GM12878 (cell line): ENCODE measurements around the gene NRTN. TPM values are rescaled to one million over a fixed set of nuclear protein-coding genes. Genes with fewer than 3 reads are reported as not detected.

Experiments
- ATAC-seq: fragments of 200-7000 bp; cut with Tn5 transposase; 3 replicates; pipeline ENCODE4 v1.9.1; 2020; ENCODE audit warnings: mild to moderate bottlenecking, moderate library complexity
- BruUV-seq: library from RNA; stranded (reverse); fragments of 400-500 nt; replicated peaks from 2 replicates; lab custom pipeline; 2021; lab: Mats Ljungman, UMichigan
- CTCF ChIA-PET: fragments of 300-600 bp; sonication (Branson Sonifier 250); formaldehyde crosslinking; extraction: SDS; loops from one replicate; lab custom pipeline; 2021; ENCODE audit warnings: inconsistent platforms; lab: Yijun Ruan, JAX
- POLR2A ChIA-PET: fragments of 350-600 bp; formaldehyde crosslinking; extraction: SDS; loops from one replicate; lab custom pipeline; 2021; ENCODE audit warnings: inconsistent platforms; lab: Charles Lee
- RAD21 ChIA-PET: fragments of 300-600 bp; sonication (Branson Sonifier 250); formaldehyde crosslinking; loops from one replicate; lab custom pipeline; 2023; ENCODE audit warnings: antibody characterized with exemption; ENCODE audit not compliant: unreplicated experiment; lab: Charles Lee
- SMC1A ChIA-PET: fragments of 300-600 bp; sonication (Branson Sonifier 250); formaldehyde crosslinking; loops from one replicate; lab custom pipeline; 2023; ENCODE audit not compliant: unreplicated experiment, uncharacterized antibody; lab: Charles Lee
- DNase-seq: peaks from one replicate; pipeline ENCODE4 v3.0.0-alpha.2; 2011; ENCODE audit warnings: low read depth, low spot score
- FAIRE-seq: peaks from 3 replicates; lab custom pipeline; 2011; peaks lifted over from hg19 to GRCh38; lab: Jason Lieb, UNC
- H2AFZ ChIP-seq: 2 replicates; pipeline ENCODE4 v1.6.0; 2011; ENCODE audit warnings: low read depth, low read length, control low read depth; ENCODE audit not compliant: control insufficient read depth
- H3K27ac ChIP-seq: 2 replicates; pipeline ENCODE4 v1.5.1; 2011; ENCODE audit warnings: control low read depth; ENCODE audit not compliant: control insufficient read depth, insufficient read depth
- H3K27me3 ChIP-seq, 2 experiments: replicated peaks in 1 of 2; 2 replicates each; pipeline versions ENCODE4 v1.6.0 to v1.6.1; 2011; ENCODE audit warnings: low read length in 1 of 2; ENCODE audit not compliant: control insufficient read depth in 2 of 2, insufficient read depth in 2 of 2
- H3K36me3 ChIP-seq, 2 experiments: 2 replicates each; pipeline ENCODE4 v1.5.1; 2011; ENCODE audit warnings: low read length in 1 of 2; ENCODE audit not compliant: control insufficient read depth in 2 of 2, insufficient read depth in 2 of 2
- H3K4me1 ChIP-seq: 2 replicates; pipeline ENCODE4 v1.6.1; 2011; ENCODE audit warnings: mild to moderate bottlenecking, low read length, moderate library complexity, mixed read lengths; ENCODE audit not compliant: control insufficient read depth, insufficient read depth
- H3K4me2 ChIP-seq: 2 replicates; pipeline ENCODE4 v1.6.0; 2011; ENCODE audit warnings: control low read depth; ENCODE audit not compliant: control insufficient read depth, insufficient read depth
- H3K4me3 ChIP-seq: fragments of 200-600 bp; sonication (generic); 2 replicates; pipeline ENCODE4 v1.5.1; 2016
- H3K79me2 ChIP-seq: 2 replicates; pipeline ENCODE4 v1.6.0; 2011; ENCODE audit warnings: low read length; ENCODE audit not compliant: control insufficient read depth, insufficient read depth
- H3K9ac ChIP-seq: 2 replicates; pipeline ENCODE4 v1.8.0; 2011; ENCODE audit warnings: low read length, control low read depth, mixed read lengths; ENCODE audit not compliant: control insufficient read depth, insufficient read depth
- H3K9me3 ChIP-seq: replicated peaks from 3 replicates; pipeline ENCODE4 v1.5.1; 2011; ENCODE audit warnings: mild to moderate bottlenecking, low read length; ENCODE audit not compliant: control insufficient read depth, insufficient read depth
- H4K20me1 ChIP-seq: 2 replicates; pipeline ENCODE4 v1.6.0; 2011; ENCODE audit not compliant: control insufficient read depth, insufficient read depth
- ASH2L ChIP-seq: fragments of 300-600, 200-600 bp; sonication (generic); IDR thresholded peaks from 2 replicates; pipeline ENCODE4 v1.6.1; 2017; ENCODE audit warnings: low read depth, mild to moderate bottlenecking, borderline replicate concordance
- BCL11A ChIP-seq: IDR thresholded peaks from 2 replicates; pipeline ENCODE4 v1.6.1; 2011; ENCODE audit warnings: low read depth, low read length
- CHD1 ChIP-seq: IDR thresholded peaks from 2 replicates; pipeline ENCODE4 v1.6.1; 2012; ENCODE audit warnings: low read depth, low read length, improper control_type of control experiment
- DPF2 ChIP-seq: fragments of 450-650 bp; IDR thresholded peaks from 2 replicates; pipeline ENCODE4 v1.6.1; 2017; ENCODE audit warnings: mild to moderate bottlenecking
- ETV6 ChIP-seq, 2 experiments: fragments of 450-650 bp in 1 of 2; IDR thresholded peaks in 1 of 2; conservative IDR thresholded peaks in 1 of 2; 2 replicates each; pipeline ENCODE4 v1.6.1; 2014; ENCODE audit warnings: antibody characterized with exemption in 1 of 2, borderline replicate concordance in 1 of 2, low read depth in 1 of 2, mild to moderate bottlenecking in 1 of 2, moderate library complexity in 1 of 2
- EZH2 ChIP-seq: IDR thresholded peaks from 2 replicates; pipeline ENCODE4 v1.6.1; 2012; ENCODE audit warnings: low read depth, mild to moderate bottlenecking, control low read depth, inconsistent platforms, low read length, borderline replicate concordance; ENCODE audit not compliant: control insufficient read depth
- KAT2A ChIP-seq: conservative IDR thresholded peaks from 2 replicates; pipeline ENCODE4 v1.6.1; 2011; ENCODE audit warnings: low read depth, low read length; ENCODE audit not compliant: control insufficient read depth
- NKRF ChIP-seq: fragments of 450-650 bp; conservative IDR thresholded peaks from 2 replicates; pipeline ENCODE4 v1.6.1; 2017; ENCODE audit warnings: mild to moderate bottlenecking, moderate library complexity
- RB1 ChIP-seq: fragments of 450-650 bp; formaldehyde crosslinking; IDR thresholded peaks from 2 replicates; pipeline ENCODE4 v1.6.1; 2017; ENCODE audit warnings: mild to moderate bottlenecking, borderline replicate concordance
- YY1 ChIP-seq: IDR thresholded peaks from 2 replicates; pipeline ENCODE4 v1.6.1; 2011; ENCODE audit warnings: low read depth, mild to moderate bottlenecking, low read length
- ZNF24 ChIP-seq: fragments of 450-650 bp; IDR thresholded peaks from 2 replicates; pipeline ENCODE4 v1.6.1; 2017; ENCODE audit warnings: antibody characterized with exemption, mild to moderate bottlenecking
- WGBS: methylation state at CpG from one replicate; pipeline ENCODE4 v1.1.6; 2016; ENCODE audit warnings: low lambda C conversion rate; ENCODE audit not compliant: insufficient replicate concordance, insufficient coverage; ENCODE audit errors: missing lambda C conversion rate; 5-methylcytosine and 5-hydroxymethylcytosine counted together
- in situ Hi-C: fragments of 300-500 bp; cut with MboI; formaldehyde crosslinking; loops from 9 replicates; pipeline ENCODE4 v1.14.3; 2018; ENCODE audit warnings: mixed read lengths
- intact Hi-C: fragments of 100-400 bp; cut with micrococcal nuclease; formaldehyde crosslinking; loops from one replicate; pipeline ENCODE4 v1.14.2; 2022; ENCODE audit not compliant: unreplicated experiment
- polyA plus RNA-seq, 11 experiments: library from polyadenylated mRNA; depleted of rRNA in 4 of 11; unstranded in 6 of 11; stranded (reverse) in 5 of 11; fragments of >200 nt; fragmentation: Nextera tagmentation in 4 of 11; fragmentation: Illumina TruSeq in 1 of 11; extraction: Ambion mirVana in 4 of 11; extraction: Trizol in 1 of 11; gene quantifications; 1 replicate in 1 of 11; 2 replicates in 10 of 11; pipeline versions ENCODE4 v1.2.1 to v1.2.3, GENCODE V29; 2011 to 2016; ENCODE audit warnings: inconsistent platforms in 2 of 11, missing spikeins in 2 of 11, low read depth in 1 of 11
- total RNA-seq, 4 experiments: library from RNA; depleted of rRNA in 3 of 4; stranded (reverse); fragments of >200 nt in 3 of 4; fragmentation: Illumina TruSeq in 1 of 4; extraction: Trizol in 1 of 4; gene quantifications; 2 replicates each; pipeline versions ENCODE4 v1.2.1 to v1.2.3, GENCODE V29; 2013 to 2021
- TF ChIP-seq, protein P1 (sequence below): fragments of 450-650 bp; IDR thresholded peaks from 2 replicates; pipeline ENCODE4 v1.6.1; 2016; ENCODE audit warnings: mild to moderate bottlenecking
- TF ChIP-seq, protein P2 (sequence below): IDR thresholded peaks from 2 replicates; pipeline ENCODE4 v1.6.1; 2011; ENCODE audit warnings: borderline replicate concordance, low read depth, mild to moderate bottlenecking, moderate library complexity, mixed read lengths, low read length; ENCODE audit not compliant: insufficient read depth; ENCODE audit errors: extremely low read length

Gene NRTN
- total and polyA plus RNA-seq, 10 of the 15 experiments (the other 5 are each of a cell fraction or from before 2014, with no cell fraction given), result not detected

DNA sequence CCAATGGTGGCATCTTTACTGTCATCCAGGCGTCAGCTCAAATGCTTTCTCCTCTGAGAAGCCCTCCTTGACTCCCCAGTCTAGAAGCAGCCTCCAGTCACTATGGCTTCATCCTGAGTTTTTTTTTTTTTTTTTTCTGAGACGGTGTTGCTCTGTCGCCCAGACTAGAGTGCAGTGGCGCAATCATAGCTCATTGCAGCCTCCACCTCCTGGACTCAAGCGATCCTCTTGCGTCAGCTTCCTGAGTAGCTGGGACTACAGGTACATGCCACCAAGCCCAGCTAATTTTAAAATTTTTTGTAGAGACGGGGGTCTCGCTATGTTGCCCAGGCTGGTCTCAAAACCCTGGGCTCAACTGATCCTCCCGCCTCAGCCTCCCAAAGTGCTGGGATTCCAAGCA, 4.2 kb downstream of the NRTN start:
- no peak overlapping the region for H3K4me3 ChIP-seq
- H3K4me1 ChIP-seq, result no peaks in the 10 kb centered on the region
- no peak overlapping the region for H3K9ac ChIP-seq
- no peaks in the 10 kb centered on the region for H3K9me3 ChIP-seq
- H3K27ac ChIP-seq, result no peak overlapping the region
- intact Hi-C loops, result loop anchor here (10.0 kb wide), 1 partner anchor 216 kb away; no protein-coding TSS in a partner anchor
- POLR2A ChIA-PET, result interaction anchor here (0.7 kb wide), 1 partner anchor 12 kb away, joined by 5 read pairs; no protein-coding TSS in a partner anchor
- H4K20me1 ChIP-seq, result no peaks in the 10 kb centered on the region
- WGBS, result 66% methylated on average over 9 of the region's 9 CpGs
- CTCF ChIA-PET, result interaction anchor here (0.7 kb wide), 1 partner anchor 29 kb away, joined by 3 read pairs; no protein-coding TSS in a partner anchor
- SMC1A ChIA-PET, result no interaction called here
- ATAC-seq (no peak), DNase-seq (no peak)
- no peak overlapping the region for H2AFZ ChIP-seq
- H3K79me2 ChIP-seq, result no peaks in the 10 kb centered on the region
- RAD21 ChIA-PET, result no interaction called here
- no peaks in the 10 kb centered on the region for H3K36me3 ChIP-seq
- in situ Hi-C loops, result loop anchor here (5.0 kb wide), 1 partner anchor 213 kb away; no protein-coding TSS in a partner anchor
- TF ChIP-seq KAT2A, result no peak
- TF ChIP-seq, all 136 proteins: peak for 0
- H3K4me2 ChIP-seq, result no peak overlapping the region
- FAIRE-seq, result no peak
- BruUV-seq, result no TSS peak
- H3K27me3 ChIP-seq, result no peaks in the 10 kb centered on the region; a peak in 1 of 4 replicates

DNA sequence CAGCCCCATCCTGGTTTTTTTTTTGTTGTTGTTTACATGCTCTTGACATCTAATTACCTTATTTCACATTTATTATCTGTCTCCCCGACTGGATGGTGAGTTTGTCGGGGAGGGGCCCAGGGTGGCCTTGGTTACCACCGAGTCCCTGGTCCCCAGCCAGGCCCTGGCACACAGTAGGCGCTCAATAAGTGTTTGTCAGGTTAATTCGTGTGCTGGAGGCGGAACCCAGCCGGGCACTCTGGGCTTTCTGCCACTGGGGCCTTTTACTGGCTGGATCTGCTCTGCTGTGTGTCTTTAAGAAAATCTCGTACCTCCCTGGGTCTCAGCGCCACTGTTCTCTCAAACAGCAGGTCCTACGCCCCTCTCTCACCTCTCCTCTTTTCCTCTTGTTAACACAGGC, 4.6 kb downstream of the NRTN start:
- H3K4me1 ChIP-seq, result no peaks in the 10 kb centered on the region
- no peaks in the 10 kb centered on the region for H3K36me3 ChIP-seq
- no peak for DNase-seq
- no peak for ATAC-seq
- no peaks in the 10 kb centered on the region for H3K79me2 ChIP-seq
- no peaks in the 10 kb centered on the region for H3K9me3 ChIP-seq
- H4K20me1 ChIP-seq, result no peaks in the 10 kb centered on the region
- SMC1A ChIA-PET, result no interaction called here
- POLR2A ChIA-PET, result interaction anchor here (0.7 kb wide), 1 partner anchor 12 kb away, joined by 5 read pairs; no protein-coding TSS in a partner anchor
- H2AFZ ChIP-seq, result no peak overlapping the region
- no peak overlapping the region for H3K27ac ChIP-seq
- no TSS peak for BruUV-seq
- in situ Hi-C loops (loop anchor here (5.0 kb wide), 1 partner anchor 213 kb away; no protein-coding TSS in a partner anchor), intact Hi-C loops (loop anchor here (10.0 kb wide), 1 partner anchor 215 kb away; no protein-coding TSS in a partner anchor)
- RAD21 ChIA-PET, result no interaction called here
- no peak for FAIRE-seq
- CTCF ChIA-PET, result interaction anchor here (0.7 kb wide), 1 partner anchor 29 kb away, joined by 3 read pairs; no protein-coding TSS in a partner anchor
- H3K4me2 ChIP-seq, result no peak overlapping the region
- no peaks in the 10 kb centered on the region; a peak in 1 of 4 replicates for H3K27me3 ChIP-seq
- H3K9ac ChIP-seq, result no peak overlapping the region
- H3K4me3 ChIP-seq, result no peak overlapping the region
- WGBS, result 31% methylated on average over 9 of the region's 10 CpGs
- no peak for TF ChIP-seq ASH2L
- TF ChIP-seq DPF2, result no peak
- TF ChIP-seq, protein P1, sequence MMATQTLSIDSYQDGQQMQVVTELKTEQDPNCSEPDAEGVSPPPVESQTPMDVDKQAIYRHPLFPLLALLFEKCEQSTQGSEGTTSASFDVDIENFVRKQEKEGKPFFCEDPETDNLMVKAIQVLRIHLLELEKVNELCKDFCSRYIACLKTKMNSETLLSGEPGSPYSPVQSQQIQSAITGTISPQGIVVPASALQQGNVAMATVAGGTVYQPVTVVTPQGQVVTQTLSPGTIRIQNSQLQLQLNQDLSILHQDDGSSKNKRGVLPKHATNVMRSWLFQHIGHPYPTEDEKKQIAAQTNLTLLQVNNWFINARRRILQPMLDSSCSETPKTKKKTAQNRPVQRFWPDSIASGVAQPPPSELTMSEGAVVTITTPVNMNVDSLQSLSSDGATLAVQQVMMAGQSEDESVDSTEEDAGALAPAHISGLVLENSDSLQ, result no peak
- TF ChIP-seq NKRF, result no peak
- no peak for TF ChIP-seq ZNF24
- TF ChIP-seq RB1, result no peak
- TF ChIP-seq ETV6 (conservative IDR thresholded peaks at IDR 0.05 in 1 of 2, IDR thresholded peaks at IDR 0.05 in 1 of 2; ENCODE audit: borderline replicate concordance in 1 of 2, low read depth in 1 of 2), result no peak
- TF ChIP-seq YY1, result no peak
- TF ChIP-seq, protein P2, sequence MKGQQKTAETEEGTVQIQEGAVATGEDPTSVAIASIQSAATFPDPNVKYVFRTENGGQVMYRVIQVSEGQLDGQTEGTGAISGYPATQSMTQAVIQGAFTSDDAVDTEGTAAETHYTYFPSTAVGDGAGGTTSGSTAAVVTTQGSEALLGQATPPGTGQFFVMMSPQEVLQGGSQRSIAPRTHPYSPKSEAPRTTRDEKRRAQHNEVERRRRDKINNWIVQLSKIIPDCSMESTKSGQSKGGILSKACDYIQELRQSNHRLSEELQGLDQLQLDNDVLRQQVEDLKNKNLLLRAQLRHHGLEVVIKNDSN, result no peak
- no peak for TF ChIP-seq EZH2
- TF ChIP-seq CHD1, result no peak
- TF ChIP-seq BCL11A, result no peak
